HG03175 (cell line): ENCODE results near the gene NDE1.

Experiments used
- ATAC-seq: cut with Tn5 transposase; IDR thresholded peaks from one replicate; pipeline ENCODE4 v1.9.1; 2021; ENCODE audit warnings: mild to moderate bottlenecking, moderate library complexity; ENCODE audit not compliant: unreplicated experiment

Gene NDE1

DNA sequence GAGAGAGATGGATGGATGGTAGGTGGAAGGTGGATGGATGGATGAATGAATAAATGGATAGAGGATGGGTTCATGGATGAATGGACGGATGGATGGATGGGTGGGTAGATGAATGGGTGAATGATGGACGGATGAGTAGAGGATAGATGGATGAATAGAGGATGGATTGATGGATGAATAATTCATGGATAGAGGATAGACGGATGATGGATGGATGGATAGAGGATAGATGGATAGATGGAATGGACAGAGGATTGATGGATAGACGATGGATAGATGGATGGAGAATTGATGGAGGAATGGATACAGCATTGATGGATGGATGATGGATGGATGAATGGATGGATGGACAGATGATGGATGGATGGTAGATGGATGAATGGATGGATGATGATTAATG is 115.1 kb downstream of the NDE1 start:
- no peak for ATAC-seq

DNA sequence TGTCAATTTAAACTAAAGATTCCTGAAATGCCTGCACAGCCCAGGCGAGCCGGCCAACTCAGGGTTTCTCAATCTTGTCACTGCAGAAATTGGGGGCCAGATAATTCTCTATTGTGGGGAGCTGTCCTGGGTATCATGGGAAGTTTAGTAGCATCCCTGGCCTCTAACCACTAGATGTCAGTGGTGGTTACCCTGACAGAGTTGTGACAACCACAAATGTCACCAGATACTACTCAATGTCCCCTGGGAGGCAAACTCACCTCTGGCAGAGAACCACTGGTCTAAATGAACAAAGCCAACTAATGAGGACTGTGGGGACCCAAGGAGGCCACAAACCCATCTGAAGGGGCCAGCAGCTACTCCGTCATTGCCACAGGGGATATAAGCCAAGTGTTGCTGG is 115.8 kb downstream of the NDE1 start:
- ATAC-seq = peak; percentile 88

DNA sequence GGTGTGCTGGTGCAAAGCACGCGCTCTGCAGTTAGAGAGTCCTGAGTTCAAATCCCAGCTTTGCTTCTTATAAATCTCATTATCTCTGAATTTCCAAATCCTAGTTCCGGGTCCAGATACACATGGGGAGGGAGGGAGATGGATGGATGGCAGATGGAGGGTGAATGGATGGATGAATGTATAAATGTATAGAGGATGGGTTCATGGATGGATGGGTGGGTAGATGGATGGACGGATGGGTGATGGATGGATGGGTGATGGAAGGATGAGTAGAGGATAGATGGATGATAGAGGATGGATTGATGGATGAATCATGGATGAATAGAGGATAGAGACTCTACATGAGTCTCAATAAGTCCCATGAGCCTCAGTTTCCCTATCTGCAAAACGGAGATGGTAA is 116.9 kb downstream of the NDE1 start:
- ATAC-seq = no peak

DNA sequence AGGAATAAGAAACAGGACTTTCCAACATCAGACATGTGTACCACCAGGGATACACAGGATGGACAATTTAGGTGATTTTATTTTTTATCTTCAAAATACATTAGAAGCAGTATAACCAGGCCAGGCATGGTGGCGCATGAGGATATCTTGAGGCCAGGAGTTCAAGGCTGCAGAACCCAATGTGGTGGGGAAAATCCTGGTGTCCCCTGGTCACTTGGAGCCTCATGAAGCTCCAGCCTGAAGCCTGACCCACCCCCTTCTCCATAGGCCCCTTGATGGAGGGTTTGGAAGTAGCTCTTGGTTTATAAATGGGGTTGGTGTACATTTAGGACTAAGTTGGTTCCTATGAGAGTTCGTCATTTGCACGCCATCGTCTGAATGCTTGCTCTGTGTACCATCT is 118.2 kb downstream of the NDE1 start:
- no peak for ATAC-seq

DNA sequence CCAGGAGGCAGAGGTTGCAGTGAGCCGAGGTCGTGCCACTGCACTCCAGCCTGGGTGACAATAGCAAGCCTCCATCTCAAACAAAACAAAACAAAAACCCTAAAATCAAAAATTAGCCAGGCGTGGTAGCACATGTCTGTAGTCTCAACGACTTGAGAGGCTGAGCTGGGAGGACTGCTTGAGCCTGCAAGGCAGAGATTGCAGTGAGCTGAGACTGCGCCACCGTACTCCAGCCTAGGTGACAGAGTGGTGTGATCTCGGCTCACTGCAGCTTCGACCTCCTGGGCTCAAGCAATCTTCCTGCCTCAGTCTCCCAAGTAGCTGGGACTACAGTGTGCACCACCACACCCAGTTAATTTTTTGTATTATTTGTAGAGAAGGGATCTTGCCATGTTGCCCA is 119.2 kb downstream of the NDE1 start:
- ATAC-seq = no peak

DNA sequence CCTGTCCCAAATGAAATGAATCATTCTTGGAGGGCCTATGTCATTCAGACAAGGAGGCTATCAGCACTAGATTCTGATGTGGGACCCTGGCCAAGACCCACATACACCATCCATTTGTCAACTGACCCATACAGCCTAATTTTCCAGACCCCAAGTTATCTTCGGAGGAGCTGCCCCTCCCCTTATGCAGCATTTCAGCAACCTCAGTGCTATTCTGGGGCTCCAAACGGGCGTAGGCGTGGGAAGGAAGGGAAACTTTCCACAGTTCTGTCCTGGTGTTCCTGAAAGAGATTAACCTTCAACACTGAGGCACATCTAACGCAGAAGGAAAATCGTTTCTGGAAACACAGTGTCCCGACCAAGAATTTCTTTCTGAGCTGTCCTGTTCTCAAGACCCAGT is 120.1 kb downstream of the NDE1 start:
- no peak for ATAC-seq

DNA sequence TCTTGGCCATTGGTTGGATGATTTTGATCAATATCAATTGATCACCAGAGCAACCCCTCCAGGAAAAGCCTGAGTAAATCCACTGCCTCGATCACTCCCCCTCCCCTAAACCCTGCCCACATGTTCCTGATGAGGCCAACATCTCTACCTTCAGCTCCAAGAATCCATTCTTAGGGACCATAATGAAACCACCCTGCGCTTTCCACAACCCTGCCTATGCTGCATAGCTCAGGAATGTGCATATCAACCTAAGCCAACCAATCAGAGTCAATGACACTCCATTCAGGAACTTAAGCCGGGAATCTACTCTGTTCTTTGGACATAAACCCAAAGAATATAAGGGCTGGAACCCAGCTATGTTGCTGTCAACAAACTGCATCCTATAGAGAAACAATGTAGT is 120.5 kb downstream of the NDE1 start:
- ATAC-seq = no peak

DNA sequence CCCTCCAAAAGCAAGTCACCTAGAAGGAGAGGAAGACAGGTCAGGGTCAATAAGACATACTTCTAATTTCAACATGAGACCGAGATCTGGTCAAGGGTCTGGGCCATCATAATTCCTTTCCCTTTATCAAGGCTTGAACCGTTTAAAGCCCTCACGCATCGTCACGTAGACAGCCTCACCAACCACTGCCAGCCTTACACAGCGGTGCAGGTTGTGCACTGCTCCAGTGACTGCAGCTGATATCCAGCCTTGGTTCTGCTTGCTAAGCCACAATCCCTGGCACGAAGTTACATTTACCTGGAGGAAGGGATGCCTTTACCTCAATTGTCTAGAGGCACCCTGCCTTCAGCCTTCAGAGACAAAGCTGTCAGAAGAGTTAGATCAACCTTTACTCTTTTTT is 121.6 kb downstream of the NDE1 start:
- ATAC-seq = no peak

DNA sequence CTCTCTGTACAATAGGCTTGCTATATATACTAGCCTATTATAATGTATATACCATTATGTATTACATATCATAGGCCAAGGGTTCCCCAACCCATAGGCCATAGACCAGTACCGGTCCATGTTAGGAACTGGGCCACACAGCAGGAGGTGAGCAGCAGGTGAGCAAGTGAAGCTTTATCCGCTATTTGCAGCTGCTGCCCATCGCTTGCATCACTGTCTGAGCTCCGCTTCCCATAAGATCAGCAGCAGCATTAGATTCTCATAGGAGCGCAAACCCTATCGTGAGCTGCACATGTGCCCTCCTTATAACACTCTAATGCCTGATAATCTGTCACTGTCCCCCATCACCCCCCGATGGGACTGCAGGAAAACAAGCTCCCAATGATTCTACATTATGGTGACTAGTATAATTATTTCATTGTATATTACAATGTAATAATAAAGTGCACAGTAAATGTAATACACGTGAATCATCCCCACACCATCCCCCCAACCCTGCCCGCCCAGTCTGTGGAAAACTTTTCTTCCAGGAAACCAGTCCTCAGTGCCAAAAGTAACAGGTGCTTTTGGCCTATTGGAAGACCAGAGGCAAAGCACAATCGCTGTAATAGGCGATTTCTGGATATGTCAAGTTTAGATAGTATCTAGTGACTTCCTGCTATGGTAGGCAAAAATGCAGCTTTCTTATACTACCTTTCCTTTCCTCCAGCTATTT is 122.7 kb downstream of the NDE1 start:
- no peak for ATAC-seq

DNA sequence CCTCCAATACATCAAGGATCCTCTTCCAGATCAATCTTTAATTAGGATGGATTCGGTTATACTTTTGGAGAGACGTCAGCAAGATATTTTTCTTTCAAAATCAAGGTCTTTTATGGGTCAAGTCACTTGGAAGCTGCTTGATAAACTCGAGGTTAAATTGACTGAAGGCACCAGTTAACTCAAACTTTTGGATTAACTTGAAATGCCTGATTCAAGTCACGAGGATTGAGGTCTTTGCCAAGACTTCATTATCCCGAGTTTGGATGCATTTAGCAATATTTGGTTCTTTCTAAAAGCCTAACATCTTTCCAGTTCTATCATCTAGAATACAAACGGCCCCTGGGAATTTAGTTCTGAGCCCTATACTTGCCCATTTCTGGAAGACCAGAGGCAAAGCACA is 123.9 kb downstream of the NDE1 start:
- no peak for ATAC-seq

DNA sequence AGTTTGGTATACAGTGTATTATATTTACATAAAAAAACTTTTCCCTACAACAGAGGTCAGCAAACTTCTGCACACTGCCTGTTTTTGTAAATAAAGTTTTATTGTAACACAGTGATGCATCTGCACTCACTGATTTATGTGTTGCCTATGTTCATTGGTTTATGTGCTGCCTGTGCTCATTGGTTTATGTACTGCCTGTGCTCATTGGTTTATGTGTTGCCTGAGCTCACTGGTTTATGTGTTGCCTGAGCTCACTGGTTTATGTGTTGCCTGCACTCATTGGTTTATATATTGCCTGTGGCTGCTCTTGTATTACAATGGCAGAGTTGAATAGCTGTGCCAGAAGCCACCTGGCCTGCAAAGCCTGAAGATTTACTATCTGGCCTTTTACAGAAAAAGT is 125.2 kb downstream of the NDE1 start:
- ATAC-seq = no peak

DNA sequence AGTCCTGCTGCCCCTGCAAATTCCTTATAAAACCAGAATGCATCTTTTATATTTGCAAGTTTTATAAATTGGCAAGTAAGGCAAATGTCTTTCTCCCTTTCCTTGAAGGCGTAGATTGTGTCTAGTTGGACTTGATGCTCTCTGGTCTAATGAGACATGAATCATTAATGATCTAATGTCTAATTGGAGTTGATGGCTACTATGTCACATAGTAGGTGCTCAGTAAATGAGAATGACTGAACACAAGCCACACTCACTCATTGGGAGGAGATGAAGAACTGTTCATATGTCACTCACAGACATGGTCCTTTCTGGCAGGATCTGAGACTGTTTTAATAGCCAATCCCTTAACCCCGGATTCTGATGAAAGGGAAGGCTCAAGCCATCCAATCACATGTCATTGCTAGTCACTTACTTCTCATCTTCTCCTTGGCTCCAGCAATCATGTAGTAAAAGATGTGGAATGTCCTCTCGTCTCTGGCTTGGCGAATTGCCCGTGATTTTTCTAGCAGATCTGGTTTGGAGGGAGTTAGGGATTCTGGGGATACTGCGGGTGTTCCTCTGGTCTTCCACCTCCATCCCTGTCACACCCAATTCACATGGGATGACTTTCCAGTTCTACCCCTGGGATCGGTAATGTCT is 125.7 kb downstream of the NDE1 start:
- ATAC-seq = no peak
